ENCODE measurements around the gene OR4Q2. TPM values are rescaled to one million over a fixed set of nuclear protein-coding genes. Genes with fewer than 3 reads are reported as not detected.

OR4Q2 gene
- polyA plus RNA-seq, 2 donors = not detected

DNA sequence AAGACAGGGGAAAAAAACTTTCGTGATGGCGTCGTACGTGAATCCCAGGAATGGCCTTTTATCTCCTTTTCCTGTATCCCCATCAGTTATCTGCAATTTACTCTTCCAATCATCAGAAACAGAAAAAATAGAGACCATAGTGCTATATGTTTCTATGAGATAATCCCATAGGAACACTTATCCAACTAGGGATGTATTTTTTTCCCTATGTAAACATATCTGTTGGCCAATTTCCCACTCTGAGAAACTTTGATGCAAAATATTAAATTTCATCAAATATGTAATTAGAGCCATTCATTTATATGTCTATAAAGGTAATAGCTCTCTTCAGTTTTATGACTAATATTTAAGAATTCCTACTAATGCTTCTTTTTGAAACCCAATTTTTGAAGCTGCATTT is 34.0 kb downstream of the OR4Q2 start, which contains the start of gene OR4K13:
OR4K13 (minus strand) TSS at position 101 of the 400 bp plus-strand sequence. CDS start 1,280 bp downstream, outside the sequence.
- Histone ChIP-seq H3K27me3 (ENCODE audit: control insufficient read depth in 1 of 2, insufficient read depth in 2 of 2, low read length in 2 of 2) (no peaks in the 10 kb centered on the region), H3K27ac (ENCODE audit: low read depth in 2 of 2, low read length in 1 of 2) (no peak within 1 kb of the TSS), H3K4me3 (ENCODE audit: low read depth in 1 of 2, low read length in 2 of 2) (no peak within 1 kb of the TSS), H3K9me3 (ENCODE audit: control insufficient read depth in 2 of 2, insufficient read depth in 1 of 2, low read depth in 1 of 2, low read length in 1 of 2) (no peaks in the 10 kb centered on the region), H3K4me1 (ENCODE audit: control insufficient read depth in 2 of 2, insufficient read depth in 2 of 2, low read length in 1 of 2) (no peaks in the 10 kb centered on the region), H3K36me3 (ENCODE audit: control insufficient read depth in 2 of 2, insufficient read depth in 2 of 2, low read length in 1 of 2) (no peaks in the 10 kb centered on the region)
- 93 to 94% methylated on average over 4 of the region's 4 CpGs for WGBS, 2 donors

DNA sequence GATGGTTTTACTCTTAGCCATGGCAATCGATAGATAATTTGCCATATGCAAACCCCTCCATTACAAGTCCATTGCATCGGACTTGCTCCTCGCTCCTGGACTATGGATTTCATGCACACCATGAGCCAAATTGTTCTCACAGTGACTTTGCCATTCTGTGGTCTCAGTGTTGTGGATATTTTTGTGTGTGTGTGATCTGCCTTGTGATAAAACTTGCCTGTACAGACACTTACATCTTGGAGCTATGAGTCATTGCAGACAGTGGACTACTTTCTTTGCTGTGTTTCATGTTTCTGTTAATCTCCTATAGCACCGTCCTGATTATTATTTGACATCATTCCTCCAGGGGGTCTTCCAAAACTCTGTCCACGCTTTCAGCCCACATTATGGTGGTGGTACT is 42.3 kb downstream of the OR4Q2 start:
- no peaks in the 10 kb centered on the region for H3K4me1 ChIP-seq (ENCODE audit: control insufficient read depth in 2 of 2, insufficient read depth in 2 of 2, low read length in 1 of 2)
- no peaks in the 10 kb centered on the region for H3K36me3 ChIP-seq (ENCODE audit: control insufficient read depth in 2 of 2, insufficient read depth in 2 of 2, low read length in 1 of 2)
- WGBS, 2 donors = 70 to 71% methylated on average over 5 of the region's 5 CpGs
- H3K9me3 ChIP-seq (ENCODE audit: control insufficient read depth in 2 of 2, insufficient read depth in 1 of 2, low read depth in 1 of 2, low read length in 1 of 2) = no peaks in the 10 kb centered on the region
- no peak overlapping the region for H3K4me3 ChIP-seq (ENCODE audit: low read depth in 1 of 2, low read length in 2 of 2)
- no peak overlapping the region for H3K27ac ChIP-seq (ENCODE audit: low read depth in 2 of 2, low read length in 1 of 2)
- H3K27me3 ChIP-seq (ENCODE audit: control insufficient read depth in 1 of 2, insufficient read depth in 2 of 2, low read length in 2 of 2) = no peaks in the 10 kb centered on the region

DNA sequence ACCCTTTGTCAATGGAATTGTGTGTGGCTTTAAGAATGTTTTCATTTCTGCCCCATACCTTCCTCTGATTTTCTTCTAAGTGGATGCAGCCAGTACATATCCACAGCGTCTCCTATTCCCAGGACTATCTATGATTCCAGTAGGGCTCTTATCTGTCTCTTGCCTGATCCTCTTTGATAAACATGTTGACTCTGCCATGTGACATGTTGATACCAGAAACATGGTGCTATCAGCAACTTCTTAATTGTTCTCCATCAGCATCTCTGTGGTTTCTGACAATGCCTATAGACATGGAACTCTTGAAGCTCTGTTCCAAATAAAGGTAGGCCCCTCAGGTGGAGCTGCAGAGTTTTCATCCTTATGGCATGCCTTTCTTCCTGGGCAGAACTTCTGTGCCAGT is 46.2 kb downstream of the OR4Q2 start:
- H3K9me3 ChIP-seq (ENCODE audit: control insufficient read depth in 2 of 2, insufficient read depth in 1 of 2, low read depth in 1 of 2, low read length in 1 of 2) = no peaks in the 10 kb centered on the region
- 63 to 67% methylated on average over 1 of the region's 1 CpG for WGBS, 2 donors
- H3K27me3 ChIP-seq (ENCODE audit: control insufficient read depth in 1 of 2, insufficient read depth in 2 of 2, low read length in 2 of 2) = no peaks in the 10 kb centered on the region

More for the DNA sequence above, 46.2 kb downstream of the OR4Q2 start:
- no peak overlapping the region for H3K4me3 ChIP-seq (ENCODE audit: low read depth in 1 of 2, low read length in 2 of 2)
- H3K36me3 ChIP-seq (ENCODE audit: control insufficient read depth in 2 of 2, insufficient read depth in 2 of 2, low read length in 1 of 2) = no peaks in the 10 kb centered on the region
- H3K4me1 ChIP-seq (ENCODE audit: control insufficient read depth in 2 of 2, insufficient read depth in 2 of 2, low read length in 1 of 2) = no peaks in the 10 kb centered on the region
- H3K27ac ChIP-seq (ENCODE audit: low read depth in 2 of 2, low read length in 1 of 2) = no peak overlapping the region

Other genes starting within 250 kb of the OR4Q2 start
- gene OR4M1, start 228.7 kb upstream of the OR4Q2 start, polyA plus RNA-seq = not detected
- not detected for gene OR4N2, start 198.4 kb upstream of the OR4Q2 start, polyA plus RNA-seq
- gene OR4K2, start 127.0 kb upstream of the OR4Q2 start, polyA plus RNA-seq = not detected
- gene OR4K5, start 81.6 kb upstream of the OR4Q2 start, polyA plus RNA-seq = not detected
- gene OR4K1, start 71.2 kb upstream of the OR4Q2 start, polyA plus RNA-seq = not detected
- not detected for gene OR4K15, start 26.6 kb upstream of the OR4Q2 start, polyA plus RNA-seq
- not detected for gene OR4K14, start 17.1 kb downstream of the OR4Q2 start, polyA plus RNA-seq
- gene OR4K13, start 33.9 kb downstream of the OR4Q2 start, polyA plus RNA-seq = not detected
- not detected for gene OR4L1, start 57.9 kb downstream of the OR4Q2 start, polyA plus RNA-seq
- gene OR4K17, start 108.6 kb downstream of the OR4Q2 start, polyA plus RNA-seq = not detected
- not detected for gene OR4N5, start 136.7 kb downstream of the OR4Q2 start, polyA plus RNA-seq
- not detected for gene OR11G2, start 188.7 kb downstream of the OR4Q2 start, polyA plus RNA-seq
- gene OR11H6, start 221.5 kb downstream of the OR4Q2 start, polyA plus RNA-seq = not detected
- gene OR11H7, start 226.8 kb downstream of the OR4Q2 start, polyA plus RNA-seq = not detected
- not detected for gene OR11H4, start 237.1 kb downstream of the OR4Q2 start, polyA plus RNA-seq